SU-DHL-6 (cell line): ENCODE measurements around the gene STK32C.

ENCODE experiments used
- EZH2phosphoT487 ChIP-seq: fragments of 200-600 bp; sonication (generic), shearing (Covaris generic); conservative IDR thresholded peaks from 2 replicates; pipeline ENCODE4 v1.6.1; 2018; ENCODE audit warnings: mild to moderate bottlenecking, antibody characterized with exemption, low read length, moderate library complexity, mixed read lengths
- TF ChIP-seq, protein P1 (sequence below): fragments of 200-600 bp; sonication (generic); IDR thresholded peaks from one replicate; pipeline ENCODE4 v1.5.1; 2017; ENCODE audit warnings: antibody characterized with exemption, mild to moderate bottlenecking, low read length, moderate library complexity; ENCODE audit not compliant: insufficient read depth, poor library complexity, severe bottlenecking

DNA sequence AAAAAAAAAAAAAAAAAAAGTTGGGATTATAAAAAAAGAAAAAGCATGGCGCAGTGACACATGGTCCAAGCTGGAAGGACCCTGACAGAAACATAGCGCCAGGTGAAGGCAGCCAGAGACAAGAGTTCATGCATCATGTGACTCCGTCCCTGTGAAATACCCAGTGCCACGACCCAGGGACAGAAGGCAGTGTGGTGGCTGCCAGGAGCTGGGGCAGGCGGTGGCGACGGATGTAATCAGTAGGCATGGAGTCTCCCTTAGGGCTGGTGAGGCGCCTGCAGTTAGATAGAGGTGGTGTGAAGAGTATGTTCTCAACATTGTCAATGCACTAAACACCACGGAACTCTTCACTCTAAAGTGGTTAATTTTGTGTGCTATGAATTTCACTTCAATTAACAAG, 43.9 kb downstream of the STK32C start:
- TF ChIP-seq, protein P1, sequence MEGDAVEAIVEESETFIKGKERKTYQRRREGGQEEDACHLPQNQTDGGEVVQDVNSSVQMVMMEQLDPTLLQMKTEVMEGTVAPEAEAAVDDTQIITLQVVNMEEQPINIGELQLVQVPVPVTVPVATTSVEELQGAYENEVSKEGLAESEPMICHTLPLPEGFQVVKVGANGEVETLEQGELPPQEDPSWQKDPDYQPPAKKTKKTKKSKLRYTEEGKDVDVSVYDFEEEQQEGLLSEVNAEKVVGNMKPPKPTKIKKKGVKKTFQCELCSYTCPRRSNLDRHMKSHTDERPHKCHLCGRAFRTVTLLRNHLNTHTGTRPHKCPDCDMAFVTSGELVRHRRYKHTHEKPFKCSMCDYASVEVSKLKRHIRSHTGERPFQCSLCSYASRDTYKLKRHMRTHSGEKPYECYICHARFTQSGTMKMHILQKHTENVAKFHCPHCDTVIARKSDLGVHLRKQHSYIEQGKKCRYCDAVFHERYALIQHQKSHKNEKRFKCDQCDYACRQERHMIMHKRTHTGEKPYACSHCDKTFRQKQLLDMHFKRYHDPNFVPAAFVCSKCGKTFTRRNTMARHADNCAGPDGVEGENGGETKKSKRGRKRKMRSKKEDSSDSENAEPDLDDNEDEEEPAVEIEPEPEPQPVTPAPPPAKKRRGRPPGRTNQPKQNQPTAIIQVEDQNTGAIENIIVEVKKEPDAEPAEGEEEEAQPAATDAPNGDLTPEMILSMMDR, result no peak
- TF ChIP-seq EZH2phosphoT487, result no peak
